Stromal cell of bone marrow (primary cell): ENCODE measurements around the gene RERE.
A peak's percentile ranks its signal among the peaks of the same experiment; 100 is the strongest.

Experiments
- DNase-seq: peaks from one replicate; pipeline ENCODE4 v3.0.0-alpha.2; 2012; ENCODE audit warnings: low read depth

The RERE gene

DNA sequence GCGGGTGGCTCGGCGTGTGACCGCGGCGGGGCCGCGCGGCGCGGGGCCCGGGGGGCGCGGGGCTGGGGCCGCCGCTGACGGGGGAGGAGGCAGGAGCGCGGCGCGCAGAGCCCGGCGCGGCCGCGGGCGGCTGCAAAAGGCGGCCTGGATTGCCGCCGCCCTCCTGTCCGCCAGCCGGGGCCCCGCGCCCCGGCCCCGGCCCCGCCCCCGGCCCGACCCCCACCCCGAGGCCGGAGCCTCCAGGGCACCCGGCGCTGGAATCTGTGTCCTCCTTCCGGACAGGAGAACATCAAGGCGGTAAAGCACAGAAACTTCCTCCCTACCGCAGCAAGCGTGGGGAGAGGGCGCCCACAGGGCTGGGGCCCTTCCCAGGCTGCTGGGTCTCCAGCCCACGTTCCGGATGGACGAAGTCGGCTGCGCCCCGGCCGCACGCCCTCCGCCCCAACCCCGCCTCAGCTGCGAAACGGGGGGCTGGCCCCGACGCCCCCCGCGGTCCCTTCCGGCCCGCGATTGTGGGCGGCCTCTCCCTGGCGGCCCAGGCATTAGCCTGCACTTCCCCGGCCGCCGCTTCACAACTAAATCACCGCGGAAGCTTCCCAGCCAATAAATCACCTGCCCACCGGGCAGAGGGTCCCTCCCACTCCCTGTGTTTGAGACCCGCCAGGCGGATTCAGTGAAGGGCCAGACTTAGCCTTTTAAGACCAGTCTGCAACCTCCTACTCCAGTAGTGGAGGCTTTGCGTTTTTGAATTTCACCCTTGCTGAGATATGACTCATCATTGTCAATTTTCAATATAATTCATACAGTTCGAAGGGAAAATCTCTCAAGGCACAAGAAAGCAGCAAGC lies 393.5 kb downstream of the RERE start:
- no peak for DNase-seq

DNA sequence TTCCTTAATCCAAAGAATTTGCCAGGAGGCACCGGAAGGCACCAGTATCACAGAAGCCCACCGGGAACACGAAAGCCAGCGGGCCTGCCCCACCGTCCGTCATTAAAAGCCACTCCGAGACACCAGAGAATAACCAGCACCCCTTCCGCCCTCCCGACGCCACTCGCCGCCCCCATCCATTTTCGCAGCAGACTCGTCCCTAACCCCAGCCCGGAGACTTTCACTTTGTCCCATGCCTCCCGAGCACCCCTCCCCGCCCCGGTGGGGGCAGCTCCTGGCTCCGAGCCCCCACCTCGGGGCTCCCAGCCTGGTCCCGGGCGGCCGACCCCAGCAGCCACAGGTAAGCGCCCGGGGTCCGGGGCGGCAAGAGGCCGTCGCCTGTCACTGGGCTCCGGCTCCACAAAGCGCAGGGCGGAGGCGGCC lies 394.2 kb downstream of the RERE start:
- no peak for DNase-seq

DNA sequence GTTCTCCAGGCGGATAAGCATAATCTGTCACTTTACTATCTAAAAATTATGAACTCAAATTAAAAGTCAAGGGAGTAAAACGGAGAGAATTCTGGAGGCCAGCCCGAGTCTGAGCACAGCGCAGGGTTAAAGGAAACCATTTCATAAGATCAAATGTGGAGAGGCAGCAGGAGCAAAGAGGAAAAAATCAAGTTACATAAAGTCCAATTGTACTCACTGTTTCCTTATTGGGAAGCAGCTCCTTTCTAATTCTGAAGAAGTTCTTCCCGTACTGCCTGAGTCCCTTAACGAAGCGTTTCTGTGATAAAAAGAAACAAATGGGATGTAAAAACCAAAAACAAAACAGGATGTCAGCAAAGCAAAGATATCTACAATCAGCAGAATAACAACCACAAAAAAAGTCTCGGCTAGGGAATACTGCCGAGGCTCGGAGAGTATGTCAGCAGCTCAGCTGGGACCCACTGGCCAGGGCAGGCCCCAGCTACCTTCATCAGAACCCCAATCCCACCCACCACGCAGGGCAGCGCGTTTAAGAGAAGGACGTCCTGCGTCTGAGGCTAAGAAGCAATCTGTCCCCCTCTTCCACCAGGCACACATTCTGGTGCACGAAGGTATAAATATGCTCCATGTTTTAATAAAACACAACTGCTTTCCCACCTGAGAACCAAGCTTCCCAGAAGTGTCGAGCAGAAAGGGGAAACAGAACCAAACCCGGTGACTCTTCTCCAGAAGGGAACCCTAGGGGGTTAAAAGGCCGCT lies 394.8 kb downstream of the RERE start:
- DNase-seq, result peak; percentile 25

DNA sequence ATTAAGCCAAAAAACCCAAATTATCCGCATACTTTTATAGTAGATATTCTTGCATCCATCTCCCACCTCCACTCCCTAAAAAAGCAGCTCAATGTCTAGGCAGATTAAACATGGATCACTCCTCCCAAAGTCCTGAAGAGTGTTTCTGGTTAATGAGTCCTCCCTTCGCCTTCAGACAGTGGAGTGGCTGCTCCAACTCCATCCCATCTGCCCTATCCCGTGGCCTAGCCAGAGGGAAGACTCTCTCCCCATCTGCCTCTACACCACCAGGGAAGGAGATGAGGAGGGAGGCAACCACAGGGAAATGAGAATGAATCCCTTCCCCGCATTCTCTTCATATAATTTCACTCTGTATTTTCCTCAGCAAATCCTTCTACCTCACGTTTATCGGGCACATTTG lies 395.7 kb downstream of the RERE start:
- peak; percentile 18 for DNase-seq

DNA sequence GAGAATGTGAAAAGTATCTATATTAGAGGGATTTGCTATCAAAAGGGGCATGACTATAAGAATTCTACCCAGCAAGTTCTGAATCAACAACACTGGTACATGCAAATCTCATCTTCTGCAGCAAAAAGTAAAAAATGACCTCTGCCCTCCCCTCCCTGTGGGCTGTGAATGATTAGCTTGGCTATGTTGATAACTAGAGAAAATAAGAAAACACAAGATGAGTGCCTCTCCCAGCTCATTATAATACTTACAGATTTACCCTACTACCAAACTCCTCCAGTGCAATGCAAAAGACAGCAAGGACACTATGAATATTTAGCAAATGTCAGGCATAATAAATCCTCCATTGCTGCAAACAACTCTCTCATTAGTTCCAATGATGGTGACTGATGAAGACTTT lies 397.1 kb downstream of the RERE start:
- DNase-seq, result no peak

DNA sequence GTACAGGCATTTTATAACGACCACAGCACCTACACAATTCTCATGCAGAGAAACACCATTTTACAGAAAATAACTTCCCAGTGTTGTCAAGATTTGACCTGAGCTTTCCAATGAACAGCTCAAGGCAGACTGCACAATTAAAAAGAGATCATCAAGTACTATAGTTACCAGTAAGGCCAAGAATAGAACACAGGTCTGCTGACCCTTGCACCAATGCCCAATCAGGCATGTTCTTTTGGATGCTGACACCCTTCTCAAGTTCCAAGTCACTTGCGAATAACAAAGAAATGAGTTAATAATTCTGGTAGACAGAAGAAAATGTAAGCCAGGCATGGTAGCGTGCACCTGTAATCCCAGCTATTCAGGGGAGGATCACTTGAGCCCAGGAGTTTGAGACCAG lies 397.6 kb downstream of the RERE start:
- DNase-seq, result no peak

DNA sequence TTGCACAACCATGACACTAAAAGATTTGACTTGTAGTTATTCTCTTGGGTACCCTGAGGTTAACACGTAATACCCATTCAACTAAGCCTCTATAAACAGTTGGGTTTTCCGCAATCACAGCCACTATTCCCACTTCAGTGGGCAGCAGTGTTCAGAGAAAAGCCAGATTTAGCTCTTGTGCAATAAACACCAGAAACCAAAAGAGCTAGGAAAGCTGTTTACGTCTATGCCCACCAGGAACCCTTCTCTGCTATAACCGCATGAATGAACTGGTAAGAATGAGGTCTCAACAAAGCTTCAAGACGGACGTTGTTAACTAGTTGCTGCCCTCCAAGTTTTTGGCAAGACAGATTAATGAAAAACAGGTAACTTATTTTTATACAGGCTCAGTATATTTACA lies 398.3 kb downstream of the RERE start:
- peak; percentile 52 for DNase-seq

DNA sequence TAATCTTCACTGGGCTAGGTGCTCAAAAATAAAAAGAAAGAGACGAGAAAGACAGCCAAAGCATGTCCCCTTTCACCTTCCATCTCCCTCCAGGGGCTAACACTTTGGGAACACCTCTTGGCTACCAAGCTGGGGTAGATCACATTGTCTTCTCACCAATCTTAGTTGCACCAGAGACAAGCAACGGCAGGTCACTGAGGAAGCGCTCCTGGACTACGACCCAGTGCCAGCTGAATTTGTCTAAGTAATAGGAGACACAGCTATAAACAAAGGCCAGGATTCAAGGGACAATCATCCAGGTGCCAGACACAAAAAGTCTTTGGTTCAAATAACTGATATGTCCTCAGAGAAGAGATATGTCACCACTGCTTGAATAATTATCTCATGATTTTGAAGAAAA lies 399.1 kb downstream of the RERE start:
- no peak for DNase-seq

DNA sequence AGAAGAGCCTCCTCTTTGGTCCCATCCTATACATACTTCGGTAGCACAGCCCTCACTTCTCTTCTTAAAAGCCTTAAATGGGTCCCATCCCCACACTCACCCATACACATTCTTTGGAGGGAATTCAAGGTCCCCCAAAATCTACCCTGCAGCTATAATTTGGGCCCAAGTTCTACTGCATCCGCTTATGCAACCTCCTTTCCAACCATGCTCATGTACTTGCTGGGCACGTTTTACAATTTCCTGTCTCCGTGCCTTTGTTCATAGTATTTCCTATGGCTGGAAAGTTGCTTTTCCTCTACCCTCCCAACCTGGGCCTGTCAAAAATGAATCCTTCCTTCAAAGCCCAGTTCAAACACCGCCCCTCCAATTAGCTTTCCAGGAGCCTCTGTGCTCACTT lies 399.8 kb downstream of the RERE start:
- no peak for DNase-seq

DNA sequence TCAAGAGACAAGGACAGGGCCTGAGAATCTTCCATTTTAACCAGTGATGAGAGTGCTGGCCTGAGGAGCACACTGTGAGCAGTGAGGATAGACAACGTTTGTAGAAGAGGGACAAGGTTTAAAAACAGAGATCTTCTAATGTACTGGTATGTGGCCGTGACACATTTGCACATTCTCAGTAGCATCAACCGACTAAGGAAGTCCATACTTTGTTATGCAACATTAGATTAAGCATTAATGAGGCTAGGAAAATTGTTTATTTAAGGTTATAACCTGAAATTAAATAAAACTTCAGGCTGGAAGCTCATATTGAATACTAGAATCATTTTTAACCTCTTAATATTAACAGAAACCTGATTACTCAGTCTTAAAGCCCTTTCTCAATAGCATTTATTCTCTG lies 400.6 kb downstream of the RERE start:
- DNase-seq, result no peak

DNA sequence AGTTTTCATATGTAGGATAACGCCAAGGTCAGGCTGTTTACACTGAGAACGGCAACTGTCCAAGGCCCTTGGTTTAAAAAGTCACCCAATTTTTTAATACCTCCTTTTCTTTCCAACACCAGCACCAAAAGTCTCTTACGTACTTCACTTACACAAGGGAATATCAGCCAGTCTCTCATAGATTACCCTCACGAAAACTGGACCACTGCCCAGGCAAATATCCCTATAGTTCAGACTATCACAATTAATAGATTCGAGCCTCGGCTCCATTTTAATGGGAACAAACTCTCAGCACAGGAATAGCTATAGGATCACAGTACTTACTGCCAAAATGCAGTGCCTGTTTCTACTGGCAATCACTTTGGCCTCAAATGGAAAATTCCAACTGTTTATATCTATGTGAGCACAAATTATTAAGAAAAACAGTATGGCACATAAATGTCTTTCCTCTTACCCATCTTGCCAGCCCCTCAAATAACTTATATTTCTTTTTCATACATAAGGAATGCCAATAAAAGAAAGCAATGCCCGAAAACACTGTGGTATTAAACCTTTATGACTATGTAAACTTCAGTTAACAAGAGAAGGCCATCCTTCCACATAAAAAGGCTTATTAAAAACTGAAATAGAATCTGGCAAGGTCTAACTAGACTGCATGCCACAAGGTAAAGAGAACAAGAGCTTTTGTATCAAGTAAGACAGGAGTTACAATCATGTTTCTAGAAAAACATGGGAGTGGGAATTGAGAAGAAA lies 401.7 kb downstream of the RERE start:
- DNase-seq, result no peak

DNA sequence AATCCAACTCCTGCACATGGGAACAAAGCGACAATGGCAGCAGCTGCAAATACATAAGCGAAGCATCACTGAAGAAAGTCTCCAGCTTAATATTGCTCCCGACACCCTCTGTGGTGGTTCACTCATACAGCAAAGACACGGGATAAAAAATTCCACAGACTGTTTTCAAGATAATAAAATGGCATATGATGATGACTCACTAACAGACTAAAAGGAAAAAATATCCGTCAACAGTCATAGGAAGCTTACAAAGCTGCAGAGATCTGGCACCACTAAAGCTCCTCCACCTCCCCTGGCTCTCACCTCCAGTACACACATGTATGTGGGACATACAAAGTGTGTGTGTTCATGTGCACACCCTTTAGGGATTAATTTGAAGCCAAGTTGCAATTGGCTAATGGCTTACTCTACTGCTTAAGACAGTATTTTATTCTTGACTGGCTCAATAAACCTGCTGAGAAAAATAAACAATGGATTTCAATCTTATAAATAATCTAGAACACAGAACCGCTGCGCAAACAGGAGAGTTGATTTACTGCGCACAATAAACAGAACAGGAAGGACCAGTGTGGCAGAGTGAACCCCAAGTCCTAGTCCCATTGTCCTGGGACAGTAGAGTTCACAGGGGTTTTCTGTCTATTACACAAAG lies 405.1 kb downstream of the RERE start:
- DNase-seq, result peak; percentile 84

DNA sequence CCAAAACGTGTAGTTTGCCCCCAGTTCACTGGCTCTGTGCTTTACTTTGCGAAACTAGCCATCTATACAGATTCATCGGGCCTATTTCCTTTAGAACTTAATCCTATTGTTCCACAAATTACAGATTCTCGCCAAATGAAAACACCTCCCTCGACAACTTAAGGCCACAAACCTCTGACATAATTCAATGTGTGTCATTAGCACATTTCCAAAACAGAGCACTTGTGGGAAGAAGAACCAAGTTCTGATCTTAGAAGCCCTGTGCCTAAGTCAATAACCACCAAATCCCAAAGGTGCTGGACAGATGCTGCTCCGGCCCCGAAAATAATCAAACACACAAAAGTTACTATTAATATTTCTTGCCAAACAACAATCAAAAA lies 405.6 kb downstream of the RERE start:
- DNase-seq, result peak; percentile 42

DNA sequence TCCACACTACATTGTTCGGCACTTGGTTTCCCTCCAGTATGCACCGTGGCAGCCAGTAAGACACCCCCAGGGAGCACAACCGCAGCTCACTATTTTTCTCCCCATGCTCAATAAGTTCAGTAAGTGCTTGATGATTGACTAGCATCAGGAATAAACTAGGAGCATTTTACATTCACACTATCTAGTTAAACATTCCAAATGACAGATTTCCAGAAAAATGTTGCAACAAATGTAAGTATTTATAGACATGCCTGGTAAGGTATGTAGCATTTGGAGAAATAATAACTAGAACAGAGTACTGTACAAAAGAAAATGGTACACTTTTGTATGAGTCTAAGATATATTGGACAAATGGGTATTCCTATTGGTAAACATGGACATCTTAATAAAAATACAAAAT lies 406.6 kb downstream of the RERE start:
- DNase-seq, result no peak

DNA sequence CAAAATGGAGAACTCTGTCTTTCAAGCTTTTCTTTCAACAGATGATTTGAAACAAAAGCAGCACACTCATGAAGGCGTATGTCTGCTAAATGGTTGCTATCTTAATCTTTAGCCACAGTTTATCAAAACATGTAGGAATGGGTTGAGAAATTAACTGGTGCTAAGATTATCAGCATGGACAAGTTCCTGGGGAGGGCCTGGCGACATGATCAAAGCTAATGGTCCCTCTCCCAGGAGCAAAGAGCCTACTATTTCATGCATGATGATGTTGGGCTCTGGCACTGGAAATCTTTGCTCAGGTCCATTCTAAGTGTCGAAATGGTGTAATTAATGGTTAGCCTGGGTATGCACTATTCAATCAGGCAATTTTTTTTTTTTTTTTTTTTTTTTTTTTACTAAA lies 407.8 kb downstream of the RERE start:
- no peak for DNase-seq

DNA sequence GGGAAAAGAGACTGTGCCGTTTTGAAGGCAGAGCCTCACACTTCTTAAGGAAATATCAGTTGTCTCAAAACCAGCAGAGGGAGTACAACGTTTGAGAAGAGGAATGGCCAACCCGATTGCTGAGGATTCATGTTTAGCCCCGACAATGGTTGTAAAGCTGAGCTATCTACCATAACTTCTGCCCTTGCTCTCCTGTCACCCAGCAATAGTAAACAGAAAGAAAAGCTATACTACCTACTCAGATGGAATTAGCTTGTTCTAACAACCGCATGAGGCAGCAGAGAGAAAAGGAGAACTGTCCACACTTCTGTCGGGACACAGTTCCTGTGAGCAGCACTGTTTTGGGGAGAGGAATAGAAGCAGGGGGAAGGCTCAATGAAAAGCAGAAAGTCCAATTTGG lies 408.3 kb downstream of the RERE start:
- DNase-seq, result peak; percentile 57

DNA sequence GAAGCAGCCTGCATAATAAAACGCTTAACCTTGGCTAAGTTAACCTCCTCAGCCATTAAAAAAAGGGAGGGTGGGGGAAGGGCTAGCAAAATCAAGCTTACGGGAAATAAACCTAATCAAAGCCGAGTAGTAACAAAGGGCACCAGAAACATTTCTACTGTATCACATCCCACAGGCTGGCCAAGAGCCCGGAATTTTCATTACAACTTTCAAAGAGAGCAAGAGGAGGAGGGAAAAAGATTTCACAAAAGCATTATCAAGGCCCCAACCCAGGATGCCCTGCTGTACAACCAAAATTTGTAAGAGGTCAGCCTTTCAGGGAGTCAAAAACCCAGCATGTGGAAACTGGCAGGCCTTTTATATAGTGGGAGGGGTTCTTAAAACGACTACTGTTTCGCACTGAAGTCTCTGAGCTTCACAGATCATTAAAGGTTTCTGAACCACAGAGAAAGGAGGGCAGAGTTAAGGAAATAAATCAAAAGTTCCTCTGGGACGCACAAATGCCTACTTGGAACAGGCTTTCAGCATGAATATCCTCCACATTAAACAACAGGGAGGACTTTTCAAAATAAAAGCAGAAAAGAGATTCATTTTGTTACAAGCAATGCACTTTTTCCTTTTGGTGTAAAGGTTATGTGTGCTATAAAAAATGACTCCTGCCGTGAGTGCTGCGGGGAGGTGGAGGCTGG lies 409.1 kb downstream of the RERE start:
- DNase-seq, result peak; percentile 93

DNA sequence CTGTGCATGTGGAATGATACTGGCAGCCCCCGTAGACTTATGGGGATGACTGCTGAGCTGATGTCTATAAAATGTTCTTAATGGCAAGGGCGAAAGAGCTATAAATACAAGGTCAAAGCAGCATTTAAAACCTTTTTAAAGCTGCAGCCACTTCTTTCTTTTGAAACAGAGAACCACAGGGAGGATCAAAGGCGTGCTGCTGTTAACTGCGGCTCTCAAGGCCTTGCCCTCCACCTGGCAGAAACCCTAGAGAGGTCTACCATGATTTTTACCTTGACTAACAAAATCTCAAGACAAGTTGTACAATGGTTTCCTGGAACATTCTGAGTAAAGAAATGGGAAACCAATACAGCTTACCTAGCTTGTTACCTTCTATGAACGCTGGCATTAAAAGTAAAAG lies 409.8 kb downstream of the RERE start:
- no peak for DNase-seq

DNA sequence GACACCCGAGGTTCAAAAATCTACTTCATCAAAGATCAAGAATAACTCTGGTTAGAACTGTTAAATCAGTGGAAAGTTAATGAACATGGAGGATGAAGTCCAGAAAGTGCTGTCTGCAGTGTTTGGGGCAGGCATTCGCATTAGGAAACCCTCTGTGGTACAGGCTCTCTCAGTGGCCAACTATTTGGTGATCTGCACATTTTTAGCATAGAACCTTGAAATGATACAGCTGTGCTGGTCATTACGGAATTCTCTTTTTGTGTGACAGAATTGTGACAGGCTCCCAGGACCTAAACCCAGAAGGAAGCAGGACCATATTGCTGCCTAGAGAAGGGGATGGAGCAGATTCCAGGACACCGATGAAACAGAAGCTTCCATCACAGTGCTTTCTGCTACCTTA lies 410.5 kb downstream of the RERE start:
- no peak for DNase-seq

DNA sequence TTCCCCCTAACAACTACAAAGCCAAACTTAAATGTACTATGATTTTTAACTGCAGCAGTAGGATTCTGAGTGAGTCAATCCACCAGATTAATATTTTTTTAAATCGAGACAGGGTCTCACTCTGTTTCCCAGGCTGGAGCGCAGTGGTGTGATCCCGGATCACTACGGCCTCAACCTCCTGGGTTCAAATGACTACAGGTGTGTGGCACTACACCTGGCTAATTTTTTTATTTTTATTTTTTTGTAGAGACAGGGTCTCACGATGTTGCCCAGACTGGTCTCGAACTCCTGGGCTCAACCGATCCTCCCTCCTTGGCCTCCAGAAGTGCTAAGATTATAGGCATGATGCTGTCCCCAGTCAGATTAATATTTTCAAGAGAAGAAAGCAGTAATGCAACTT lies 411.4 kb downstream of the RERE start:
- DNase-seq, result no peak

DNA sequence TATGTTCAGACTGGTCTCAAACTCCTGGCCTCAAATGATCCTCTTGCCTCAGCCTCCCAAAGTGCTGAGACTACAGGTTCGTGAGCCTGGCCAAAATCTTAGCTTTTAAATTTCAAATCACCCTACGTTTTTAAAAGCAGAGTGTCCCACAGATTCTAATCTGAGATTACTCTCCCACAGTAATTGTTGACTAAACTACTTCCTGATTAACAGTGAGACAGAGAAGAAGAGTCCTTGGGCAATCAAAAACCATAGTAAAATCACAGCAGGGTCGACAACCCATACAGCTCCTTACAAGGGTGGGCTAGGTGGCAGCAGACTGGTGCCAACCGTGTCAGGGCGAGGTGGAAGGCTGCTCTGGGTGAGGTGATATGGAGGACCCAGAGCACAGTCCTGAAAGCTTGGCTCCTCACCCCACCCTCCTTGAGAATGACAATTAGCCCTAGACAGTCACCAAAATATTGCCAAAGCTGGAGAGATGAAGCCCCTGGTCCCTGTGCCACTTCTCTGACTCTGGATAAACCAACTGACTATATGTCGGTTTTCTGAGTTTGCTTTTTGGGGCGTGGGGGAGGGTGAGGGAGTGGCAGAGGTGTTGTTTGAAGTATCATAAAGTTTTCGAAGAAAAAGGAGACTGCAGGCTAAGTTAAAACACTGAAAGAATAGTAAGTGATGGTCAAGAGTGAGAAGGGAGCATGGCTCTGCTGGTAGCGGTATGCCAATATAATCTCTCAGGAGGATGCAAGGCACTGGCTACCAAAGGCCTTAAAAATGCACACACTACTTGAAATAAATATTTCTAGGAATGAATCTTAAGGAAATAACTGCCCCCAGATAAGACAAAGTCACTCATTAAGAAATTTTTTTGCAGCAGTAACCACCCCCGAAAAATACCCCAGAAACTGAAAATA lies 412.7 kb downstream of the RERE start:
- no peak for DNase-seq
